ENCODE results near the gene GNAO1.

Gene GNAO1

DNA sequence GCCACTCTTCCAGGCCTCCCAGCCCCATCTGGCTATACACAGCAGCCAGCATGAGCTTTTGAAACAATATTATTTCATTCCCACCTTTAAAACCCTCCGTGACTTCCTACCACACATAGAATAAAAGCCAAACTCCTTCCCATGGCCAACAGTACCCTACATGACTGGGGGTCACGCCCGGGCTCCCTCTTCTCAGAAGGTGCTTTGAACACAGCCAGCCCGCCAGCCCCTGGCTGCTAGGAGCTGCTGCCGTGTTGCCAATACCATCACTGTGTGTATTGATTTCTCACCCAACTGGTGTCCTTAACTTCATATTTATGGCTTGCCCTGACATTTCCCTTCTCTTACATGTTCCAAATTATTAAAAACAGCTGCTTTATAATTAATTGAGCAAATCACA, 111.2 kb downstream of the GNAO1 start:
- Histone ChIP-seq H3F3A (ENCODE audit: insufficient read depth, low read length) (no peaks in the 10 kb centered on the region), H3K9me3 (replicated peaks; ENCODE audit: insufficient read depth, low read length) (no peaks in the 10 kb centered on the region), H3K79me2 (ENCODE audit: low read length) (no peaks in the 10 kb centered on the region), H3K27ac (ENCODE audit: low read length) (no peak overlapping the region), H3K36me3 (replicated peaks; ENCODE audit: insufficient read depth, low read length) (no peaks in the 10 kb centered on the region), H3K4me3 (ENCODE audit: low read length) (no peak overlapping the region), H3K4me2 (ENCODE audit: low read depth, low read length) (no peak overlapping the region), H3K9ac (ENCODE audit: low read length) (no peak overlapping the region), H3K27me3 (replicated peaks; ENCODE audit: insufficient read depth, low read length) (0 out of 2 replicates have a peak, but pooled peaks cover 8% of the 10 kb centered on the region), H3K4me1 (ENCODE audit: low read length) (no peaks in the 10 kb centered on the region), H3K9me2 (replicated peaks; ENCODE audit: insufficient read depth, low read length) (no peaks in the 10 kb centered on the region), H2AFZ (ENCODE audit: low read length) (no peak overlapping the region), H4K20me1 (ENCODE audit: insufficient read depth, low read length) (no peaks in the 10 kb centered on the region)
- DNase-seq: no peak
- TF ChIP-seq CTCF (IDR thresholded peaks at IDR 0.05; ENCODE audit: low read length) (no peak), EZH2 (optimal IDR thresholded peaks at IDR 0.05; ENCODE audit: low read depth, low read length) (no peak), EZH2phosphoT487 (IDR thresholded peaks at IDR 0.05; ENCODE audit: low read length) (no peak)

- no peak for TF ChIP-seq EZH2phosphoT487 (IDR thresholded peaks at IDR 0.05; ENCODE audit: low read length)
- TF ChIP-seq CTCF (IDR thresholded peaks at IDR 0.05; ENCODE audit: low read length): no peak
- no peak for TF ChIP-seq EZH2 (optimal IDR thresholded peaks at IDR 0.05; ENCODE audit: low read depth, low read length)
- H3K4me3 ChIP-seq (ENCODE audit: low read length): no peak overlapping the region
- H3K9me3 ChIP-seq (replicated peaks; ENCODE audit: insufficient read depth, low read length): no peaks in the 10 kb centered on the region
- H3K79me2 ChIP-seq (ENCODE audit: low read length): no peaks in the 10 kb centered on the region
- no peak overlapping the region for H3K27ac ChIP-seq (ENCODE audit: low read length)
- H3K9me2 ChIP-seq (replicated peaks; ENCODE audit: insufficient read depth, low read length): no peaks in the 10 kb centered on the region
- 0 out of 2 replicates have a peak, but pooled peaks cover 8% of the 10 kb centered on the region for H3K27me3 ChIP-seq (replicated peaks; ENCODE audit: insufficient read depth, low read length)
- no peak overlapping the region for H3K9ac ChIP-seq (ENCODE audit: low read length)
- no peak for DNase-seq
- no peaks in the 10 kb centered on the region for H4K20me1 ChIP-seq (ENCODE audit: insufficient read depth, low read length)
- no peaks in the 10 kb centered on the region for H3F3A ChIP-seq (ENCODE audit: insufficient read depth, low read length)
- H3K36me3 ChIP-seq (replicated peaks; ENCODE audit: insufficient read depth, low read length): no peaks in the 10 kb centered on the region
- no peak overlapping the region for H3K4me2 ChIP-seq (ENCODE audit: low read depth, low read length)
- H2AFZ ChIP-seq (ENCODE audit: low read length): no peak overlapping the region
- H3K4me1 ChIP-seq (ENCODE audit: low read length): no peaks in the 10 kb centered on the region
Observed at GRCh38 chr16:56303066-56303715, 111.9 kb downstream of the GNAO1 start.

- H3K4me2 ChIP-seq (ENCODE audit: low read depth, low read length): no peak overlapping the region
- DNase-seq: no peak
Observed at GRCh38 chr16:56303880-56304279, 112.6 kb downstream of the GNAO1 start.

More at GRCh38 chr16:56303880-56304279, 112.6 kb downstream of the GNAO1 start:
- no peaks in the 10 kb centered on the region for H3K4me1 ChIP-seq (ENCODE audit: low read length)
- no peak overlapping the region for H3K27ac ChIP-seq (ENCODE audit: low read length)
- 0 out of 2 replicates have a peak, but pooled peaks cover 8% of the 10 kb centered on the region for H3K27me3 ChIP-seq (replicated peaks; ENCODE audit: insufficient read depth, low read length)
- no peaks in the 10 kb centered on the region for H3K36me3 ChIP-seq (replicated peaks; ENCODE audit: insufficient read depth, low read length)
- H3K79me2 ChIP-seq (ENCODE audit: low read length): no peaks in the 10 kb centered on the region
- no peak for TF ChIP-seq EZH2 (optimal IDR thresholded peaks at IDR 0.05; ENCODE audit: low read depth, low read length)
- TF ChIP-seq EZH2phosphoT487 (IDR thresholded peaks at IDR 0.05; ENCODE audit: low read length): no peak
- TF ChIP-seq CTCF (IDR thresholded peaks at IDR 0.05; ENCODE audit: low read length): no peak
- H3K9ac ChIP-seq (ENCODE audit: low read length): no peak overlapping the region
- H3F3A ChIP-seq (ENCODE audit: insufficient read depth, low read length): no peaks in the 10 kb centered on the region
- no peak overlapping the region for H2AFZ ChIP-seq (ENCODE audit: low read length)
- no peaks in the 10 kb centered on the region for H4K20me1 ChIP-seq (ENCODE audit: insufficient read depth, low read length)
- H3K9me2 ChIP-seq (replicated peaks; ENCODE audit: insufficient read depth, low read length): no peaks in the 10 kb centered on the region
- H3K9me3 ChIP-seq (replicated peaks; ENCODE audit: insufficient read depth, low read length): no peaks in the 10 kb centered on the region
- H3K4me3 ChIP-seq (ENCODE audit: low read length): no peak overlapping the region

All from MM.1S (cell line).